HL-60 (cell line): Measurements from ENCODE around the gene ANKFY1.
"Not testable (repeated sequence)": the region's sequence is repeated elsewhere in the genome, so short reads cannot be mapped to it uniquely, and the experiment has no call there.

Source experiments
- DNase-seq, 2 experiments: peaks; one replicate each; pipeline ENCODE4 v3.0.0-alpha.2; 2010 to 2020; ENCODE audit warnings: low read depth in 1 of 2, low spot score in 1 of 2
- H3K27ac ChIP-seq: fragments of 250-450 bp; sonication (Bioruptor Pico); replicated peaks from 2 replicates; pipeline ENCODE4 v1.5.1; 2020; ENCODE audit warnings: mild to moderate bottlenecking, moderate library complexity
- H3K27me3 ChIP-seq: fragments of 250-450 bp; sonication (Bioruptor Pico); 2 replicates; pipeline ENCODE4 v1.5.1; 2021; ENCODE audit warnings: mild to moderate bottlenecking, moderate library complexity; ENCODE audit not compliant: insufficient read depth, poor library complexity, severe bottlenecking
- H3K4me3 ChIP-seq: replicated peaks from 2 replicates; pipeline ENCODE4 v1.5.1; 2011; ENCODE audit warnings: mild to moderate bottlenecking, control low read depth, low read length; ENCODE audit not compliant: insufficient read depth
- CTCF ChIP-seq: IDR thresholded peaks from one replicate; pipeline ENCODE4 v1.5.1; 2011; ENCODE audit warnings: low read length, control low read depth, inconsistent platforms; ENCODE audit not compliant: insufficient read depth
- GABPA ChIP-seq: IDR thresholded peaks from 2 replicates; pipeline ENCODE4 v1.6.1; 2012; ENCODE audit warnings: low read depth
- POLR2AphosphoS5 ChIP-seq: IDR thresholded peaks from 2 replicates; pipeline ENCODE4 v1.6.1; 2012; ENCODE audit warnings: low read depth
- SPI1 ChIP-seq: IDR thresholded peaks from 2 replicates; pipeline ENCODE4 v1.6.1; 2012; ENCODE audit warnings: low read depth, mild to moderate bottlenecking, borderline replicate concordance
- TF ChIP-seq, protein P1 (sequence below): IDR thresholded peaks from 2 replicates; pipeline ENCODE4 v1.6.1; 2012; ENCODE audit warnings: low read depth; ENCODE audit not compliant: insufficient replicate concordance

ANKFY1 gene

GRCh38 chr17:4140125-4140524, 123.7 kb downstream of the ANKFY1 start:
- no peak overlapping the region for H3K4me3 ChIP-seq
- DNase-seq: no peak
- no peaks in the 10 kb centered on the region for H3K27me3 ChIP-seq
- no peak overlapping the region for H3K27ac ChIP-seq
- TF ChIP-seq, protein P1, sequence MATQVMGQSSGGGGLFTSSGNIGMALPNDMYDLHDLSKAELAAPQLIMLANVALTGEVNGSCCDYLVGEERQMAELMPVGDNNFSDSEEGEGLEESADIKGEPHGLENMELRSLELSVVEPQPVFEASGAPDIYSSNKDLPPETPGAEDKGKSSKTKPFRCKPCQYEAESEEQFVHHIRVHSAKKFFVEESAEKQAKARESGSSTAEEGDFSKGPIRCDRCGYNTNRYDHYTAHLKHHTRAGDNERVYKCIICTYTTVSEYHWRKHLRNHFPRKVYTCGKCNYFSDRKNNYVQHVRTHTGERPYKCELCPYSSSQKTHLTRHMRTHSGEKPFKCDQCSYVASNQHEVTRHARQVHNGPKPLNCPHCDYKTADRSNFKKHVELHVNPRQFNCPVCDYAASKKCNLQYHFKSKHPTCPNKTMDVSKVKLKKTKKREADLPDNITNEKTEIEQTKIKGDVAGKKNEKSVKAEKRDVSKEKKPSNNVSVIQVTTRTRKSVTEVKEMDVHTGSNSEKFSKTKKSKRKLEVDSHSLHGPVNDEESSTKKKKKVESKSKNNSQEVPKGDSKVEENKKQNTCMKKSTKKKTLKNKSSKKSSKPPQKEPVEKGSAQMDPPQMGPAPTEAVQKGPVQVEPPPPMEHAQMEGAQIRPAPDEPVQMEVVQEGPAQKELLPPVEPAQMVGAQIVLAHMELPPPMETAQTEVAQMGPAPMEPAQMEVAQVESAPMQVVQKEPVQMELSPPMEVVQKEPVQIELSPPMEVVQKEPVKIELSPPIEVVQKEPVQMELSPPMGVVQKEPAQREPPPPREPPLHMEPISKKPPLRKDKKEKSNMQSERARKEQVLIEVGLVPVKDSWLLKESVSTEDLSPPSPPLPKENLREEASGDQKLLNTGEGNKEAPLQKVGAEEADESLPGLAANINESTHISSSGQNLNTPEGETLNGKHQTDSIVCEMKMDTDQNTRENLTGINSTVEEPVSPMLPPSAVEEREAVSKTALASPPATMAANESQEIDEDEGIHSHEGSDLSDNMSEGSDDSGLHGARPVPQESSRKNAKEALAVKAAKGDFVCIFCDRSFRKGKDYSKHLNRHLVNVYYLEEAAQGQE: no peak
- TF ChIP-seq SPI1 (no peak), GABPA (no peak), CTCF (no peak), POLR2AphosphoS5 (no peak)

GRCh38 chr17:4138906-4139526, 124.8 kb downstream of the ANKFY1 start:
- not testable (repeated sequence) for DNase-seq

DNA sequence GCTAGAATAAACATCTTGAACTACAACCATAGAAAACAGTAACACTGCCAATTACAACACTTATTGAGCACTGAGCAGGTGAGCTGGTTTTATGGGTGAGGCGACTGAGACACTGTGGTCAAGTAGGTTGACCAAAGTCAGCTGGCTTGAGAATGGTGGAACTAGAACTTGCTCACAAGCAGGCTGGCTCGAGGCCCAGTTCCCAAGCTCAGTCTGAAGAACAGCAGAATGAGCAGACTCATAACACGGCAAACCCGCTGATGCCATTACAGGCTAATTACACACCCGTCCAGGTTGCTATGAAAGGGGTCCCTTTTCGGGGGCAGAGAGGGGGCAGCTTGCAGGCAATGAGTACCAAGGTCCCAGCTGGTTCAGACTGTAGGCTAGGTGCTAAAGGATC, 127.4 kb downstream of the ANKFY1 start:
- TF ChIP-seq GABPA (no peak), CTCF (no peak), SPI1 (no peak), POLR2AphosphoS5 (no peak)
- TF ChIP-seq, protein P1: no peak
- H3K27me3 ChIP-seq: no peaks in the 10 kb centered on the region
- DNase-seq: no peak

More at GRCh38 chr17:4138906-4139526, 124.8 kb downstream of the ANKFY1 start:
- H3K27me3 ChIP-seq, H3K27ac ChIP-seq, H3K4me3 ChIP-seq: not testable (repeated sequence)

DNA sequence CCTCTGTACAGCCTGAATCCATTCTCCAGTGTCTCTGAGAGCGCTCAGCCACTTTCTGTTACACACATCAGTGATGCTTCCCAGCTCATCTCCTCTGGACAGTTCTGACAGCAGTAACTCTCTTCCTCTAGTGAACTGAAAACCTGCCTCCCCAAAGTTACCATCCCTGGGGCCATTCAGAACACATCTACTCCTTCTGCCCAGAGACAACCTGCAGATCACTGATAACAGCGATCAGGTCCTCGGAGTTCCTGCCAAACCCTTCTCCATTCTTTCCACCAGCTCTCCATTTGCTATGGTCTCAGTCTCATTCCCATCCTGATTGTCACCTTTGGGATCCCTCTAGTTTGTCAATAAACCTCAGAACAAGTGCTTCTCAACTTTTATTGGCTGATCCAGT, 128.3 kb downstream of the ANKFY1 start:
- Histone ChIP-seq H3K4me3 (no peak overlapping the region), H3K27me3 (no peaks in the 10 kb centered on the region), H3K27ac (no peak overlapping the region)
- TF ChIP-seq GABPA (no peak), CTCF (no peak), POLR2AphosphoS5 (no peak), SPI1 (no peak)
- TF ChIP-seq, protein P1: no peak
- DNase-seq: no peak

More for the DNA sequence above, 127.4 kb downstream of the ANKFY1 start:
- H3K27ac ChIP-seq: no peak overlapping the region
- H3K4me3 ChIP-seq: no peak overlapping the region
